Activated CD8-positive, alpha-beta memory T cell treated with anti-CD3 and anti-CD28 coated beads for 36 hours (primary cell): ENCODE measurements around the gene CISH. TPM values are rescaled to one million over a fixed set of nuclear protein-coding genes. Genes with fewer than 3 reads are reported as not detected.

Experiments
- total RNA-seq, 2 experiments: library from RNA; stranded (reverse); gene quantifications; one replicate each; pipeline ENCODE4 v1.2.3, GENCODE V29; 2021

The CISH gene
- total RNA-seq, 2 experiments from 2014 or later = 219 to 220 TPM

Other genes starting within 250 kb of the CISH start
- under 1 TPM; 0.55 to 0.67 TPM for gene CACNA2D2, start 108.1 kb downstream of the CISH start, total RNA-seq
- 10 to 100 TPM; 11.3 to 12.7 TPM for gene C3orf18, start 44.0 kb downstream of the CISH start, total RNA-seq
- gene HEMK1, start 42.3 kb downstream of the CISH start, total RNA-seq = 10 to 100 TPM; 58.6 to 59.7 TPM
- 100 to 1,000 TPM; 169 to 170 TPM for gene MAPKAPK3, start 5.4 kb upstream of the CISH start, total RNA-seq
- 1 to 10 TPM; 2.1 to 2.5 TPM for gene DOCK3, start 63.2 kb upstream of the CISH start, total RNA-seq